GM12874 (cell line): ENCODE data around the gene RCHY1.

Experiments
- CTCF ChIP-seq: IDR thresholded peaks from 2 replicates; pipeline ENCODE4 v1.5.1; 2011; ENCODE audit warnings: low read depth, mild to moderate bottlenecking, control low read depth, low read length, moderate library complexity; ENCODE audit not compliant: insufficient read depth

The RCHY1 gene

GRCh38 chr4:75502671-75503070 lies 11.5 kb downstream of the RCHY1 start:
- no peak for TF ChIP-seq CTCF

- no peak for TF ChIP-seq CTCF
These were observed 14.3 kb downstream of the RCHY1 start for GRCh38 chr4:75499900-75500299.

- TF ChIP-seq CTCF = no peak
These were observed 16.2 kb downstream of the RCHY1 start for GRCh38 chr4:75498041-75498440.

GRCh38 chr4:75497133-75497532 lies 17.1 kb downstream of the RCHY1 start:
- no peak for TF ChIP-seq CTCF

- TF ChIP-seq CTCF = no peak
These were observed 17.8 kb downstream of the RCHY1 start for GRCh38 chr4:75496406-75496805.

- no peak for TF ChIP-seq CTCF
These were observed 18.7 kb downstream of the RCHY1 start for GRCh38 chr4:75495476-75495875.

GRCh38 chr4:75494563-75494962 lies 19.6 kb downstream of the RCHY1 start:
- no peak for TF ChIP-seq CTCF

GRCh38 chr4:75490155-75490554 lies 24.0 kb downstream of the RCHY1 start:
- TF ChIP-seq CTCF = no peak
